ENCODE results near the gene ALDH1A1.
"Not testable (repeated sequence)": the region's sequence is repeated elsewhere in the genome, so short reads cannot be mapped to it uniquely, and the experiment has no call there.

Gene ALDH1A1

GRCh38 chr9:72884508-72884907 is 68.3 kb downstream of the ALDH1A1 start:
- H3K4me1 Mint-ChIP-seq: no peaks in the 10 kb centered on the region
- no peak overlapping the region for H3K27ac Mint-ChIP-seq
- H3K27me3 Mint-ChIP-seq: peaks cover 1% of the 10 kb centered on the region
- H3K4me3 Mint-ChIP-seq: no peak overlapping the region
- H3K9me3 Mint-ChIP-seq: no peaks in the 10 kb centered on the region
- ATAC-seq: no peak
- DNase-seq: no peak

- ATAC-seq (no peak), DNase-seq (no peak)
- H3K9me3 Mint-ChIP-seq: no peaks in the 10 kb centered on the region
- H3K4me3 Mint-ChIP-seq: no peak overlapping the region
- no peak overlapping the region for H3K27ac Mint-ChIP-seq
- H3K4me1 Mint-ChIP-seq: no peaks in the 10 kb centered on the region
- no peaks in the 10 kb centered on the region for H3K27me3 Mint-ChIP-seq
Measured at GRCh38 chr9:72883875-72884274, 69.0 kb downstream of the ALDH1A1 start.

GRCh38 chr9:72882117-72882775 is 70.6 kb downstream of the ALDH1A1 start:
- Mint-ChIP-seq H3K4me1 (no peaks in the 10 kb centered on the region), H3K9me3 (no peaks in the 10 kb centered on the region), H3K4me3 (no peak overlapping the region), H3K27me3 (no peaks in the 10 kb centered on the region), H3K27ac (no peak overlapping the region)
- DNase-seq (no peak), ATAC-seq (no peak)

GRCh38 chr9:72880821-72881220 is 72.0 kb downstream of the ALDH1A1 start:
- Mint-ChIP-seq H3K4me1 (no peaks in the 10 kb centered on the region), H3K4me3 (no peak overlapping the region), H3K9me3 (no peaks in the 10 kb centered on the region)

GRCh38 chr9:72875221-72875620 is 77.6 kb downstream of the ALDH1A1 start:
- ATAC-seq (no peak), DNase-seq (no peak)
- Mint-ChIP-seq H3K9me3 (no peaks in the 10 kb centered on the region), H3K27me3 (peaks cover 9% of the 10 kb centered on the region), H3K4me1 (no peaks in the 10 kb centered on the region), H3K4me3 (no peak overlapping the region), H3K27ac (no peak overlapping the region)

More at GRCh38 chr9:72880821-72881220, 72.0 kb downstream of the ALDH1A1 start:
- ATAC-seq (no peak), DNase-seq (no peak)
- Mint-ChIP-seq H3K27me3 (no peaks in the 10 kb centered on the region), H3K27ac (no peak overlapping the region)

- no peaks in the 10 kb centered on the region for H3K9me3 Mint-ChIP-seq
- ATAC-seq: no peak
- no peak overlapping the region for H3K27ac Mint-ChIP-seq
- no peak overlapping the region for H3K4me3 Mint-ChIP-seq
- peaks cover 9% of the 10 kb centered on the region for H3K27me3 Mint-ChIP-seq
- DNase-seq: no peak
- H3K4me1 Mint-ChIP-seq: no peaks in the 10 kb centered on the region
Measured at GRCh38 chr9:72874344-72874743, 78.5 kb downstream of the ALDH1A1 start.

GRCh38 chr9:72873456-72873855 is 79.4 kb downstream of the ALDH1A1 start:
- DNase-seq (no peak), ATAC-seq (no peak)
- Mint-ChIP-seq H3K4me1 (no peaks in the 10 kb centered on the region), H3K27me3 (peaks cover 9% of the 10 kb centered on the region), H3K4me3 (no peak overlapping the region), H3K9me3 (no peaks in the 10 kb centered on the region), H3K27ac (no peak overlapping the region)

- no peak overlapping the region for H3K4me3 Mint-ChIP-seq
- H3K9me3 Mint-ChIP-seq: no peaks in the 10 kb centered on the region
- DNase-seq: no peak
- ATAC-seq: no peak
- peaks cover 9% of the 10 kb centered on the region for H3K27me3 Mint-ChIP-seq
- no peaks in the 10 kb centered on the region for H3K4me1 Mint-ChIP-seq
- peak overlapping the region in 1 of 2 donors; percentile 65 for H3K27ac Mint-ChIP-seq
Measured at GRCh38 chr9:72872718-72873117, 80.1 kb downstream of the ALDH1A1 start.

GRCh38 chr9:72871685-72872084 is 81.2 kb downstream of the ALDH1A1 start:
- Mint-ChIP-seq H3K27ac (no peak overlapping the region), H3K27me3 (peaks cover 9% of the 10 kb centered on the region), H3K4me1 (no peaks in the 10 kb centered on the region), H3K9me3 (no peaks in the 10 kb centered on the region), H3K4me3 (no peak overlapping the region)
- ATAC-seq (no peak), DNase-seq (no peak)

- Mint-ChIP-seq H3K9me3 (no peaks in the 10 kb centered on the region), H3K4me1 (no peaks in the 10 kb centered on the region), H3K4me3 (no peak overlapping the region), H3K27ac (no peak overlapping the region), H3K27me3 (peaks cover 7% of the 10 kb centered on the region)
- ATAC-seq (no peak), DNase-seq (no peak)
Measured at GRCh38 chr9:72864327-72864726, 88.5 kb downstream of the ALDH1A1 start.

- Mint-ChIP-seq H3K27me3 (peaks cover 7% of the 10 kb centered on the region), H3K4me3 (no peak overlapping the region), H3K4me1 (no peaks in the 10 kb centered on the region), H3K27ac (no peak overlapping the region), H3K9me3 (no peaks in the 10 kb centered on the region)
- DNase-seq (no peak), ATAC-seq (no peak)
Measured at GRCh38 chr9:72863456-72864094, 89.3 kb downstream of the ALDH1A1 start.

- H3K27ac Mint-ChIP-seq, H3K9me3 Mint-ChIP-seq, H3K27me3 Mint-ChIP-seq, H3K4me1 Mint-ChIP-seq, H3K4me3 Mint-ChIP-seq, ATAC-seq, DNase-seq: not testable (repeated sequence)
Measured at GRCh38 chr9:72862788-72863187, 90.1 kb downstream of the ALDH1A1 start.

GRCh38 chr9:72858089-72858912 is 94.6 kb downstream of the ALDH1A1 start:
- Mint-ChIP-seq H3K4me3 (no peak overlapping the region), H3K9me3 (no peaks in the 10 kb centered on the region), H3K27me3 (peaks cover 7% of the 10 kb centered on the region), H3K27ac (no peak overlapping the region), H3K4me1 (no peaks in the 10 kb centered on the region)
- ATAC-seq (no peak), DNase-seq (no peak)

- Mint-ChIP-seq H3K4me1 (no peaks in the 10 kb centered on the region), H3K4me3 (no peak overlapping the region), H3K27me3 (peaks cover 1% of the 10 kb centered on the region), H3K27ac (no peak overlapping the region), H3K9me3 (no peaks in the 10 kb centered on the region)
- DNase-seq: no peak
- no peak for ATAC-seq
Measured at GRCh38 chr9:72857624-72857996, 95.2 kb downstream of the ALDH1A1 start.

- DNase-seq (no peak), ATAC-seq (peak; percentile 48)
- Mint-ChIP-seq H3K4me3 (no peak overlapping the region), H3K27ac (no peak overlapping the region), H3K27me3 (no peaks in the 10 kb centered on the region), H3K9me3 (no peaks in the 10 kb centered on the region), H3K4me1 (no peaks in the 10 kb centered on the region)
Measured at GRCh38 chr9:72856972-72857623, 95.8 kb downstream of the ALDH1A1 start.

Measured in stimulated activated naive CD8-positive, alpha-beta T cell treated with anti-CD3 and anti-CD28 coated beads, Interleukin-15, amount 100 ng/mL, for 72 hours (primary cell).